Adrenal gland (tissue), 12 donors: Measurements from ENCODE around the gene MTFR1L. TPM values are rescaled to one million over a fixed set of nuclear protein-coding genes. Genes with fewer than 3 reads are reported as not detected.

Source experiments
- DNase-seq, 7 donors: peaks; one replicate each; pipeline ENCODE4 v3.0.0-alpha.2; 2019 to 2020
- H3K27ac ChIP-seq, 5 donors: fragments of 200-600 bp; sonication (generic) in 4 of 5; 1 replicate in 3 of 5; 2 replicates in 2 of 5; pipeline versions ENCODE4 v1.5.1 to v1.8.0; 2016 to 2020; ENCODE audit warnings: mild to moderate bottlenecking in 1 of 5
- H3K27me3 ChIP-seq: fragments of 200-600 bp; 2 replicates; pipeline ENCODE4 v1.8.0; 2021
- H3K36me3 ChIP-seq, 2 donors: fragments of 200-600 bp; replicated peaks in 1 of 2; 1 replicate in 1 of 2; 2 replicates in 1 of 2; pipeline versions ENCODE4 v1.5.1 to v1.8.0; 2018 to 2022
- H3K4me1 ChIP-seq, 2 donors: fragments of 200-600 bp; replicated peaks in 1 of 2; 1 replicate in 1 of 2; 2 replicates in 1 of 2; pipeline versions ENCODE4 v1.5.1 to v1.8.0; 2018 to 2021
- H3K4me3 ChIP-seq, 4 donors: fragments of 200-600 bp; sonication (generic) in 3 of 4; one replicate each; pipeline ENCODE4 v1.5.1; 2016 to 2018
- H3K9me3 ChIP-seq, 3 donors: fragments of 200-600 bp; sonication (generic) in 1 of 3; replicated peaks in 1 of 3; 1 replicate in 2 of 3; 2 replicates in 1 of 3; pipeline versions ENCODE4 v1.5.1 to v1.8.0; 2016 to 2021
- POLR2A ChIP-seq, 2 donors: fragments of 450-650 bp; IDR thresholded peaks; one replicate each; pipeline ENCODE4 v1.6.1; 2017; ENCODE audit warnings: antibody characterized with exemption in 2 of 2, mild to moderate bottlenecking in 2 of 2, moderate library complexity in 1 of 2
- WGBS, 4 donors: extraction: QIAGEN DNeasy Blood & Tissue Kit in 2 of 4; methylation state at CpG; one replicate each; pipeline versions ENCODE4 v1.1.5 to v1.1.7; 2013 to 2017; 5-methylcytosine and 5-hydroxymethylcytosine counted together
- intact Hi-C, 2 donors: fragments of 100-400 bp; cut with DNase I; formaldehyde crosslinking; loops; one replicate each; pipeline versions ENCODE4 v1.14.1 to v1.15.0; 2022 to 2023
- polyA plus RNA-seq, 3 donors: library from polyadenylated mRNA; stranded (reverse); fragments of 200-250 nt in 2 of 3; fragments of 350-450 nt in 1 of 3; fragmentation: Illumina TruSeq in 1 of 3; extraction: RNeasy Lipid Tissue Mini Kit (QIAGEN cat#74804) in 1 of 3; gene quantifications; one replicate each; pipeline ENCODE4 v1.2.3, GENCODE V29; 2013 to 2014
- total RNA-seq, 9 donors: library from RNA; depleted of rRNA in 4 of 9; stranded (reverse); fragments of >200 nt in 4 of 9; fragments of 120-200 nt in 1 of 9; fragmentation: NEBNext Ultra II Directional in 1 of 9; extraction: Animal tissue kit (Norgen Biotek cat#: 25700) in 1 of 9; gene quantifications; one replicate each; pipeline versions ENCODE4 v1.1.0 to v1.2.4, GENCODE V29; 2013 to 2023
- TF ChIP-seq, protein P1 (sequence below), 6 experiments: fragments of 450-650 bp in 4 of 6; fragments of 200-600 bp in 2 of 6; sonication (generic) in 1 of 6; IDR thresholded peaks; 1 replicate in 5 of 6; 2 replicates in 1 of 6; pipeline versions ENCODE4 v1.5.1 to v1.8.0; 2016 to 2021; ENCODE audit warnings: antibody characterized with exemption in 6 of 6, mild to moderate bottlenecking in 2 of 6, moderate library complexity in 1 of 6
- donor health status: healthy with polysubstance abuse.
- donor health status: Bipolar disorder and iron deficiency.
- donor health status: DM: yes; HTN: yes; CAD: no.
- donor health status: DM: no; HTN: no; CAD: no.
- donor health status: DM: no; HTN: no; CAD: no.
- donor health status: DM: yes; HTN: yes; CAD: no.

Gene MTFR1L
- total and polyA plus RNA-seq, 12 donors, result 116 to 298 (median 192) TPM

GRCh38 chr1:25821112-25821476, 1.3 kb downstream of the MTFR1L start:
- WGBS, 4 donors, result 14 to 24% (median 20%) methylated on average over 9 to 10 of the region's 10 CpGs
- Histone ChIP-seq H3K27me3 (no peaks in the 10 kb centered on the region), H3K9me3 (no peaks in the 10 kb centered on the region), H3K4me1 (peaks cover 43 to 66% of the 10 kb centered on the region in 2 donors), H3K4me3 (peak overlapping the region; percentile 26 to 99 (median 82)), H3K27ac (peak overlapping the region; percentile 92 to 98 (median 93)), H3K36me3 (peaks cover 0 to 17% of the 10 kb centered on the region in 2 donors)
- TF ChIP-seq, protein P1, sequence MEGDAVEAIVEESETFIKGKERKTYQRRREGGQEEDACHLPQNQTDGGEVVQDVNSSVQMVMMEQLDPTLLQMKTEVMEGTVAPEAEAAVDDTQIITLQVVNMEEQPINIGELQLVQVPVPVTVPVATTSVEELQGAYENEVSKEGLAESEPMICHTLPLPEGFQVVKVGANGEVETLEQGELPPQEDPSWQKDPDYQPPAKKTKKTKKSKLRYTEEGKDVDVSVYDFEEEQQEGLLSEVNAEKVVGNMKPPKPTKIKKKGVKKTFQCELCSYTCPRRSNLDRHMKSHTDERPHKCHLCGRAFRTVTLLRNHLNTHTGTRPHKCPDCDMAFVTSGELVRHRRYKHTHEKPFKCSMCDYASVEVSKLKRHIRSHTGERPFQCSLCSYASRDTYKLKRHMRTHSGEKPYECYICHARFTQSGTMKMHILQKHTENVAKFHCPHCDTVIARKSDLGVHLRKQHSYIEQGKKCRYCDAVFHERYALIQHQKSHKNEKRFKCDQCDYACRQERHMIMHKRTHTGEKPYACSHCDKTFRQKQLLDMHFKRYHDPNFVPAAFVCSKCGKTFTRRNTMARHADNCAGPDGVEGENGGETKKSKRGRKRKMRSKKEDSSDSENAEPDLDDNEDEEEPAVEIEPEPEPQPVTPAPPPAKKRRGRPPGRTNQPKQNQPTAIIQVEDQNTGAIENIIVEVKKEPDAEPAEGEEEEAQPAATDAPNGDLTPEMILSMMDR (IDR thresholded peaks at IDR 0.05), result no peak
- TF ChIP-seq POLR2A (IDR thresholded peaks at IDR 0.05), result no peak
- peak in 2 of 7 donors; percentile 26 to 59 for DNase-seq
- intact Hi-C loops, result loop anchor here (5.0 to 10.0 kb wide), 3 partner anchors 41 to 174 kb away; partner anchors contain the start of gene PAFAH2 (in 1 of the 2)

GRCh38 chr1:25821630-25822091, 1.9 kb downstream of the MTFR1L start:
- Histone ChIP-seq H3K27ac (peak overlapping the region; percentile 92 to 98 (median 93)), H3K27me3 (no peaks in the 10 kb centered on the region), H3K9me3 (no peaks in the 10 kb centered on the region), H3K36me3 (peaks cover 0 to 18% of the 10 kb centered on the region in 2 donors), H3K4me1 (peaks cover 45 to 71% of the 10 kb centered on the region in 2 donors), H3K4me3 (peak overlapping the region in 1 of 4 donors; percentile 74)
- intact Hi-C loops, result loop anchor here (5.0 to 10.0 kb wide), 3 partner anchors 41 to 173 kb away; partner anchors contain the start of gene PAFAH2 (in 1 of the 2)
- DNase-seq, result peak; percentile 70 to 92 (median 85)
- TF ChIP-seq POLR2A (IDR thresholded peaks at IDR 0.05), result peak in 1 of 2 donors; percentile 72
- TF ChIP-seq, protein P1 (IDR thresholded peaks at IDR 0.05), result no peak
- 33 to 41% (median 35%) methylated on average over 5 of the region's 5 CpGs for WGBS, 4 donors

DNA sequence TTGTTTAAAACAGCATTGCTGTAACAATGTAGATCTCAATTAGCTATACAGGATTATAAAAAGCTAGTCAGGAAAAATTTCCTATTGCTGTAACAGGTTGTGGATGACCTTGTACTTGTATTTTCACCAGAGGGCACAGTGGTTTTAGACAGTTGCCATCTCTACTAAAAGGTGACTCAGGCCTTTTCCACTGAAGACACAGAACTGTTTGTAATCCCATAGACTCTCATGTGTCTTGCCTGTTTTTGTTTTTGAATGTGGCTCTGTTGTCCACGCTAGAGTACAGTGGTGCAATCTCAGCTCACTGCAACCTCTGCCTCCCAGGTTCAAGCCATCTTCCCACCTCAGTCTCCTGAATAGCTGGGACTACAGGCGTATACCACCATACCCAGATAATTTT, 5.9 kb downstream of the MTFR1L start:
- intact Hi-C loops, result loop anchor here in 1 of 2 donors (10.0 kb wide), 1 partner anchor 169 kb away; the partner anchor contains the start of gene PAFAH2
- Histone ChIP-seq H3K36me3 (peaks cover 0 to 53% of the 10 kb centered on the region in 2 donors), H3K9me3 (no peaks in the 10 kb centered on the region), H3K4me3 (no peak overlapping the region), H3K27me3 (no peaks in the 10 kb centered on the region), H3K4me1 (peaks cover 72 to 84% of the 10 kb centered on the region in 2 donors), H3K27ac (peak overlapping the region; percentile 71 to 90 (median 80))
- TF ChIP-seq, protein P1 (IDR thresholded peaks at IDR 0.05), result no peak
- TF ChIP-seq POLR2A (IDR thresholded peaks at IDR 0.05), result peak in 1 of 2 donors; percentile 34
- peak in 2 of 7 donors; percentile 50 to 53 for DNase-seq
- WGBS, 4 donors, result 35 to 67% (median 60%) methylated on average over 2 of the region's 2 CpGs

- DNase-seq, result no peak
- no peak for TF ChIP-seq POLR2A (IDR thresholded peaks at IDR 0.05)
- TF ChIP-seq, protein P1 (IDR thresholded peaks at IDR 0.05), result no peak
- peak overlapping the region in 4 of 5 donors; percentile 71 to 90 (median 82) for H3K27ac ChIP-seq
- intact Hi-C loops, result loop anchor here in 1 of 2 donors (10.0 kb wide), 1 partner anchor 168 kb away; the partner anchor contains the start of gene PAFAH2
- peaks cover 0 to 63% of the 10 kb centered on the region in 2 donors for H3K36me3 ChIP-seq
- peaks cover 73 to 89% of the 10 kb centered on the region in 2 donors for H3K4me1 ChIP-seq
- WGBS, 4 donors, result 90 to 98% (median 92%) methylated on average over 8 to 10 of the region's 10 CpGs
- H3K27me3 ChIP-seq, result no peaks in the 10 kb centered on the region
- H3K9me3 ChIP-seq, result no peaks in the 10 kb centered on the region
- H3K4me3 ChIP-seq, result no peak overlapping the region
These were observed 6.8 kb downstream of the MTFR1L start for GRCh38 chr1:25826571-25826970.
